ENCODE measurements around the gene LRRC4C. TPM values are rescaled to one million over a fixed set of nuclear protein-coding genes. Genes with fewer than 3 reads are reported as not detected.

LRRC4C gene
- total RNA-seq, 1 donor from 2014 or later: 2.7 TPM

GRCh38 chr11:41307296-41308080 lies 152.0 kb downstream of the LRRC4C start:
- no peaks in the 10 kb centered on the region for H4K20me1 ChIP-seq (ENCODE audit: low read depth)
- H3K4me3 ChIP-seq: no peak overlapping the region
- H3K9ac ChIP-seq: no peak overlapping the region
- DNase-seq (ENCODE audit: low spot score): peak; percentile 5
- peaks cover 11% of the 10 kb centered on the region for H3K9me3 Mint-ChIP-seq
- H3K27ac Mint-ChIP-seq: peak overlapping the region; percentile 94
- H2AFZ ChIP-seq (replicated peaks): no peak overlapping the region
- H3K4me2 ChIP-seq: no peak overlapping the region
- H3K79me2 ChIP-seq (ENCODE audit: low read depth): no peaks in the 10 kb centered on the region
- H3K4me1 Mint-ChIP-seq: peaks cover 35% of the 10 kb centered on the region
- peaks cover 3% of the 10 kb centered on the region for H3K27me3 Mint-ChIP-seq (ENCODE audit: insufficient read depth, low read depth)
- H3K9me3 ChIP-seq (ENCODE audit: low read depth): no peaks in the 10 kb centered on the region
- no peaks in the 10 kb centered on the region for H3F3A ChIP-seq (ENCODE audit: low read depth)
- no peak for TF ChIP-seq CTCF (IDR thresholded peaks at IDR 0.05)
- TF ChIP-seq EZH2 (IDR thresholded peaks at IDR 0.05): no peak
- no peak for TF ChIP-seq EZH2phosphoT487 (IDR thresholded peaks at IDR 0.05)
- H3K4me3 Mint-ChIP-seq: no peak overlapping the region
- H3K27ac ChIP-seq: no peak overlapping the region
- H3K36me3 ChIP-seq: no peaks in the 10 kb centered on the region
- H3K27me3 ChIP-seq: no peaks in the 10 kb centered on the region
- peaks cover 4% of the 10 kb centered on the region for H3K36me3 Mint-ChIP-seq
- H3K4me1 ChIP-seq: peaks cover 15% of the 10 kb centered on the region

GRCh38 chr11:41306431-41306830 lies 153.0 kb downstream of the LRRC4C start:
- peak overlapping the region; percentile 80 for H3K27ac Mint-ChIP-seq
- DNase-seq (ENCODE audit: low spot score): no peak
- TF ChIP-seq EZH2phosphoT487 (IDR thresholded peaks at IDR 0.05) (no peak), CTCF (IDR thresholded peaks at IDR 0.05) (no peak), EZH2 (IDR thresholded peaks at IDR 0.05) (no peak)
- H3K36me3 Mint-ChIP-seq: peaks cover 4% of the 10 kb centered on the region
- H3K9me3 Mint-ChIP-seq: peaks cover 11% of the 10 kb centered on the region
- no peaks in the 10 kb centered on the region for H4K20me1 ChIP-seq (ENCODE audit: low read depth)
- no peak overlapping the region for H3K27ac ChIP-seq
- H3K9ac ChIP-seq: no peak overlapping the region
- no peaks in the 10 kb centered on the region for H3K79me2 ChIP-seq (ENCODE audit: low read depth)
- H3K4me2 ChIP-seq: no peak overlapping the region
- H3K9me3 ChIP-seq (ENCODE audit: low read depth): no peaks in the 10 kb centered on the region
- peaks cover 35% of the 10 kb centered on the region for H3K4me1 Mint-ChIP-seq
- peaks cover 3% of the 10 kb centered on the region for H3K27me3 Mint-ChIP-seq (ENCODE audit: insufficient read depth, low read depth)
- no peaks in the 10 kb centered on the region for H3F3A ChIP-seq (ENCODE audit: low read depth)
- no peak overlapping the region for H3K4me3 ChIP-seq
- H3K4me3 Mint-ChIP-seq: no peak overlapping the region
- no peak overlapping the region for H2AFZ ChIP-seq (replicated peaks)
- H3K36me3 ChIP-seq: no peaks in the 10 kb centered on the region
- H3K4me1 ChIP-seq: peaks cover 15% of the 10 kb centered on the region
- no peaks in the 10 kb centered on the region for H3K27me3 ChIP-seq

DNA sequence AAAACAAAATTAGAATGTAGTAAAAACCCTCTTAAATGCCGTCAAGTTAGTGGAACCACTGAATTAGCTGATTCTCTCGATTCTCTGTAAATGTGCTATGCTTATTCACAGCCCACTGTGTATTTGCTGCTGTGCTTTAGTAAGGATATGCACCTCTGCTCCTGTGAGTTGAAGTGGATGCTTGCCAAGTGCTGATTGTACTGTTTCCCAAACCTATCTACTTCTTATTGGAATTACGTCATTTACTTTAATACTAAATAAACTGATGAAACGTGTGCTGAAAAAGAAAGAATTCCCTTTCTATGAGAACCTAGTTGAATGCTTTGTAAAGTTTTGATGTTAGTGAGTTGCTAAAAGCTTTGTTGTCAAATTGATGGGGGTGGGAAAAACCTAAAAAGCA lies 158.4 kb downstream of the LRRC4C start:
- no peaks in the 10 kb centered on the region for H3K9me3 ChIP-seq (ENCODE audit: low read depth)
- no peaks in the 10 kb centered on the region for H3K36me3 ChIP-seq
- H3F3A ChIP-seq (ENCODE audit: low read depth): no peaks in the 10 kb centered on the region
- TF ChIP-seq EZH2 (IDR thresholded peaks at IDR 0.05) (no peak), CTCF (IDR thresholded peaks at IDR 0.05) (no peak), EZH2phosphoT487 (IDR thresholded peaks at IDR 0.05) (no peak)
- H3K4me1 Mint-ChIP-seq: peaks cover 6% of the 10 kb centered on the region
- H3K36me3 Mint-ChIP-seq: peaks cover under 1% of the 10 kb centered on the region
- H3K27ac Mint-ChIP-seq: no peak overlapping the region
- H3K4me3 Mint-ChIP-seq: no peak overlapping the region
- H3K27me3 Mint-ChIP-seq (ENCODE audit: insufficient read depth, low read depth): peaks cover 3% of the 10 kb centered on the region
- no peak overlapping the region for H3K4me2 ChIP-seq
- no peaks in the 10 kb centered on the region for H3K27me3 ChIP-seq
- H3K9ac ChIP-seq: no peak overlapping the region
- no peaks in the 10 kb centered on the region for H4K20me1 ChIP-seq (ENCODE audit: low read depth)
- no peaks in the 10 kb centered on the region for H3K4me1 ChIP-seq
- peaks cover 6% of the 10 kb centered on the region for H3K9me3 Mint-ChIP-seq
- H3K27ac ChIP-seq: no peak overlapping the region
- no peak overlapping the region for H3K4me3 ChIP-seq
- no peak for DNase-seq (ENCODE audit: low spot score)
- H2AFZ ChIP-seq (replicated peaks): no peak overlapping the region
- no peaks in the 10 kb centered on the region for H3K79me2 ChIP-seq (ENCODE audit: low read depth)
